HepG2 (cell line): ENCODE measurements around the gene ABHD11. TPM values are rescaled to one million over a fixed set of nuclear protein-coding genes. Genes with fewer than 3 reads are reported as not detected.
A peak's percentile ranks its signal among the peaks of the same experiment; 100 is the strongest.

Experiments
- ASH2L ChIP-seq: fragments of 300-600, 200-600 bp; sonication (generic); IDR thresholded peaks from 2 replicates; pipeline ENCODE4 v1.7.0; 2017; ENCODE audit warnings: low read depth, mild to moderate bottlenecking, moderate library complexity, mixed read lengths, low read length; ENCODE audit not compliant: insufficient read length
- CSRNP1 ChIP-seq: sonication (generic); formaldehyde crosslinking; IDR thresholded peaks from 2 replicates; pipeline ENCODE4 v1.8.1; 2023; ENCODE audit warnings: mild to moderate bottlenecking, missing genetic modification reagents
- JDP2 ChIP-seq: sonication (generic); formaldehyde crosslinking; IDR thresholded peaks from 2 replicates; pipeline ENCODE4 v1.8.1; 2022; ENCODE audit warnings: missing genetic modification reagents, borderline replicate concordance
- KLF16 ChIP-seq, 2 experiments: sonication (generic) in 1 of 2; formaldehyde crosslinking in 1 of 2; IDR thresholded peaks; 2 replicates each; pipeline versions ENCODE4 v1.6.1 to v1.8.0; 2016 to 2023; ENCODE audit warnings: missing genetic modification reagents in 2 of 2, missing compliant biosample characterization in 1 of 2
- NFRKB ChIP-seq: fragments of 450-650 bp; IDR thresholded peaks from 2 replicates; pipeline ENCODE4 v1.6.1; 2017
- PLSCR1 ChIP-seq: sonication (generic); formaldehyde crosslinking; IDR thresholded peaks from 2 replicates; pipeline ENCODE4 v1.5.0; 2020; ENCODE audit warnings: missing genetic modification reagents, mild to moderate bottlenecking, borderline replicate concordance
- POGK ChIP-seq: sonication (generic); formaldehyde crosslinking; conservative IDR thresholded peaks from 2 replicates; pipeline ENCODE4 v1.8.0; 2022; ENCODE audit warnings: mild to moderate bottlenecking, moderate library complexity, missing genetic modification reagents
- SYNCRIP ChIP-seq: fragments of 200-400 bp; formaldehyde crosslinking; IDR thresholded peaks from 2 replicates; pipeline ENCODE4 v1.6.1; 2018; ENCODE audit warnings: mild to moderate bottlenecking, low read depth, low read length; ENCODE audit not compliant: insufficient read depth
- ZBTB49 ChIP-seq: sonication (generic); formaldehyde crosslinking; IDR thresholded peaks from 2 replicates; pipeline ENCODE4 v1.4.0; 2020; ENCODE audit warnings: missing genetic modification reagents, borderline replicate concordance
- ZFP1 ChIP-seq: IDR thresholded peaks from 2 replicates; pipeline ENCODE4 v1.6.1; 2016
- ZNF230 ChIP-seq: sonication (generic); formaldehyde crosslinking; IDR thresholded peaks from 2 replicates; pipeline ENCODE4 v1.4.0; 2020; ENCODE audit warnings: mild to moderate bottlenecking, missing genetic modification reagents
- ZNF275 ChIP-seq: sonication (generic); formaldehyde crosslinking; IDR thresholded peaks from 2 replicates; pipeline ENCODE4 v1.8.0; 2022; ENCODE audit warnings: missing genetic modification reagents, mild to moderate bottlenecking, inconsistent platforms, borderline replicate concordance
- ZNF292 ChIP-seq: sonication (generic); formaldehyde crosslinking; IDR thresholded peaks from 2 replicates; pipeline ENCODE4 v1.8.1; 2022; ENCODE audit warnings: mild to moderate bottlenecking, low read depth, missing genetic modification reagents, borderline replicate concordance
- ZNF33A ChIP-seq: sonication (generic); formaldehyde crosslinking; IDR thresholded peaks from 2 replicates; pipeline ENCODE4 v1.5.1; 2020; ENCODE audit warnings: missing genetic modification reagents, mild to moderate bottlenecking, moderate library complexity, borderline replicate concordance
- ZNF484 ChIP-seq: sonication (generic); formaldehyde crosslinking; IDR thresholded peaks from 2 replicates; pipeline ENCODE4 v1.5.1; 2020; ENCODE audit warnings: mild to moderate bottlenecking, low read depth, missing genetic modification reagents, borderline replicate concordance
- ZNF543 ChIP-seq: sonication (generic); formaldehyde crosslinking; IDR thresholded peaks from 2 replicates; pipeline ENCODE4 v1.4.0; 2020; ENCODE audit warnings: mild to moderate bottlenecking, missing genetic modification reagents
- ZNF770 ChIP-seq: sonication (generic); formaldehyde crosslinking; IDR thresholded peaks from 2 replicates; pipeline ENCODE4 v1.5.0; 2020; ENCODE audit warnings: mild to moderate bottlenecking, missing genetic modification reagents
- ZNF878 ChIP-seq: sonication (generic); formaldehyde crosslinking; IDR thresholded peaks from 2 replicates; pipeline ENCODE4 v1.8.1; 2023; ENCODE audit warnings: mild to moderate bottlenecking, missing genetic modification reagents, moderate library complexity
- polyA plus RNA-seq, 8 experiments: library from polyadenylated mRNA; depleted of rRNA in 3 of 8; stranded (reverse) in 7 of 8; unstranded in 1 of 8; fragments of >200 nt; fragmentation: Illumina TruSeq in 4 of 8; extraction: Trizol in 4 of 8; gene quantifications; 2 replicates each; pipeline versions ENCODE4 v1.2.1 to v1.2.3, GENCODE V29; 2011 to 2016; ENCODE audit warnings: low read depth in 4 of 8, missing spikeins in 1 of 8, mixed read lengths in 1 of 8; ENCODE audit not compliant: insufficient read depth in 1 of 8
- total RNA-seq, 5 experiments: library from RNA; depleted of rRNA; stranded (reverse); fragments of >200 nt; fragmentation: Illumina TruSeq; extraction: Trizol; gene quantifications; 2 replicates each; pipeline ENCODE4 v1.2.3, GENCODE V29; 2016; ENCODE audit warnings: low read depth in 1 of 5

Gene ABHD11
- total and polyA plus RNA-seq, 2 of the 13 experiments (the other 11 are each of a cell fraction or from before 2014, with no cell fraction given) = 7.0 to 8.1 TPM

- TF ChIP-seq SYNCRIP = no peak
- TF ChIP-seq ZNF543 (CRISPR knock-in tag) = no peak
- no peak for TF ChIP-seq NFRKB
- no peak for TF ChIP-seq POGK (CRISPR knock-in tag)
- no peak for TF ChIP-seq ZNF878 (CRISPR knock-in tag)
- TF ChIP-seq ZNF292 (CRISPR knock-in tag) = no peak
- TF ChIP-seq ZNF275 (CRISPR knock-in tag) = no peak
- TF ChIP-seq ZNF33A (CRISPR knock-in tag) = no peak
- TF ChIP-seq ZNF230 (CRISPR knock-in tag) = no peak
- no peak for TF ChIP-seq JDP2
- TF ChIP-seq ASH2L = no peak
- no peak for TF ChIP-seq ZFP1 (CRISPR knock-in tag)
- no peak for TF ChIP-seq PLSCR1 (CRISPR knock-in tag)
- TF ChIP-seq ZNF484 (CRISPR knock-in tag) = no peak
- no peak for TF ChIP-seq CSRNP1
- peak; percentile 43 for TF ChIP-seq ZNF770 (CRISPR knock-in tag)
- no peak for TF ChIP-seq ZBTB49 (CRISPR knock-in tag)
- TF ChIP-seq KLF16 (CRISPR knock-in tag; IDR thresholded peaks at IDR 0.05) = no peak
Measured at GRCh38 chr7:73701357-73701995, 37.1 kb downstream of the ABHD11 start (continued).
